HepG2 (cell line): ENCODE measurements around the gene DGUOK. TPM values are rescaled to one million over a fixed set of nuclear protein-coding genes. Genes with fewer than 3 reads are reported as not detected.

Source experiments
- ATAC-seq: fragments of 200-7000 bp; cut with Tn5 transposase; 3 replicates; pipeline ENCODE4 v1.9.1; 2020; ENCODE audit warnings: mild to moderate bottlenecking, moderate library complexity
- BruUV-seq: library from RNA; stranded (reverse); fragments of 400-500 nt; replicated peaks from 2 replicates; lab custom pipeline; 2021; lab: Mats Ljungman, UMichigan
- CTCF ChIA-PET: fragments of 300-600 bp; formaldehyde crosslinking; extraction: SDS; loops from one replicate; lab custom pipeline; 2021; ENCODE audit warnings: low total read pairs, inconsistent platforms, low intra/inter-chr PET ratio; lab: Yijun Ruan, JAX
- POLR2A ChIA-PET: fragments of 350-600 bp; sonication (Branson Sonifier 250); formaldehyde crosslinking; loops from one replicate; lab custom pipeline; 2020; ENCODE audit warnings: antibody characterized with exemption, inconsistent platforms; lab: Yijun Ruan, JAX
- DNase-seq: peaks from one replicate; pipeline ENCODE4 v3.0.0-alpha.2; 2015; ENCODE audit warnings: low spot score
- FAIRE-seq: peaks from 3 replicates; lab custom pipeline; 2011; peaks lifted over from hg19 to GRCh38; lab: Jason Lieb, UNC
- H2AFZ ChIP-seq: one replicate; pipeline ENCODE4 v1.6.1; 2011; ENCODE audit warnings: low read length, inconsistent platforms
- H3K27ac ChIP-seq: fragments of 300-600 bp; 3 replicates; pipeline ENCODE4 v1.8.0; 2011; ENCODE audit warnings: mixed run types, mild to moderate bottlenecking, mixed read lengths, low read length, inconsistent platforms; ENCODE audit not compliant: insufficient read depth; ENCODE audit errors: extremely low read length
- H3K27me3 ChIP-seq, 2 experiments: fragments of 200-600 bp in 1 of 2; 2 replicates in 1 of 2; 3 replicates in 1 of 2; pipeline versions ENCODE4 v1.6.0 to v1.8.0; 2011; ENCODE audit warnings: low read length in 2 of 2, mild to moderate bottlenecking in 2 of 2, moderate library complexity in 2 of 2, inconsistent platforms in 1 of 2; ENCODE audit not compliant: insufficient read depth in 2 of 2, control insufficient read depth in 1 of 2
- H3K36me3 ChIP-seq, 2 experiments: fragments of 200-600 bp in 1 of 2; replicated peaks in 1 of 2; 2 replicates in 1 of 2; 3 replicates in 1 of 2; pipeline versions ENCODE4 v1.5.1 to v1.8.0; 2011; ENCODE audit warnings: low read length in 2 of 2, inconsistent platforms in 1 of 2; ENCODE audit not compliant: insufficient read depth in 2 of 2, control insufficient read depth in 1 of 2
- H3K4me1 ChIP-seq: 2 replicates; pipeline ENCODE4 v1.5.1; 2012; ENCODE audit warnings: low read length, inconsistent platforms; ENCODE audit not compliant: insufficient read depth
- H3K4me2 ChIP-seq: 2 replicates; pipeline ENCODE4 v1.6.0; 2011; ENCODE audit warnings: low read depth, low read length, inconsistent platforms
- H3K4me3 ChIP-seq, 3 experiments: fragments of 200-600 bp in 1 of 3; sonication (generic), shearing (Covaris generic) in 1 of 3; replicated peaks in 1 of 3; 2 replicates each; pipeline ENCODE4 v1.5.1; 2011 to 2016; ENCODE audit warnings: low read length in 3 of 3, inconsistent platforms in 2 of 3, low read depth in 2 of 3, mild to moderate bottlenecking in 2 of 3, control low read depth in 1 of 3, mixed read lengths in 1 of 3; ENCODE audit not compliant: insufficient read depth in 1 of 3
- H3K79me2 ChIP-seq: one replicate; pipeline ENCODE4 v1.6.1; 2011; ENCODE audit warnings: low read length, inconsistent platforms; ENCODE audit not compliant: insufficient read depth
- H3K9ac ChIP-seq: 2 replicates; pipeline ENCODE4 v1.6.0; 2011; ENCODE audit warnings: mild to moderate bottlenecking, low read depth, low read length, inconsistent platforms; ENCODE audit not compliant: insufficient read depth
- H3K9me3 ChIP-seq: 2 replicates; pipeline ENCODE4 v1.5.1; 2012; ENCODE audit warnings: mild to moderate bottlenecking, low read length
- H4K20me1 ChIP-seq: 2 replicates; pipeline ENCODE4 v1.6.0; 2011; ENCODE audit warnings: inconsistent platforms, mild to moderate bottlenecking, low read length, moderate library complexity; ENCODE audit not compliant: insufficient read depth
- ATM ChIP-seq: fragments of 450-650 bp; IDR thresholded peaks from 2 replicates; pipeline ENCODE4 v1.7.1; 2017; ENCODE audit warnings: mild to moderate bottlenecking, borderline replicate concordance
- CREB1 ChIP-seq, 2 experiments: fragments of 450-650 bp in 1 of 2; IDR thresholded peaks; 2 replicates each; pipeline ENCODE4 v1.6.1; 2016 to 2017; ENCODE audit warnings: control low read depth in 1 of 2, mild to moderate bottlenecking in 1 of 2, missing compliant biosample characterization in 1 of 2, missing genetic modification characterization in 1 of 2
- FOXJ3 ChIP-seq: sonication (generic); formaldehyde crosslinking; IDR thresholded peaks from 2 replicates; pipeline ENCODE4 v1.4.0; 2020; ENCODE audit warnings: missing genetic modification reagents, mild to moderate bottlenecking, borderline replicate concordance
- MAFK ChIP-seq, 2 experiments: IDR thresholded peaks in 1 of 2; conservative IDR thresholded peaks in 1 of 2; 2 replicates each; pipeline ENCODE4 v1.6.1; 2011; ENCODE audit warnings: improper control_type of control experiment in 2 of 2, low read length in 2 of 2
- SIX1 ChIP-seq: sonication (generic); formaldehyde crosslinking; IDR thresholded peaks from 2 replicates; pipeline ENCODE4 v1.4.0; 2020; ENCODE audit warnings: missing genetic modification reagents, borderline replicate concordance
- SP5 ChIP-seq: IDR thresholded peaks from 2 replicates; pipeline ENCODE4 v1.6.1; 2016; ENCODE audit warnings: low read depth, borderline replicate concordance
- SYNCRIP ChIP-seq: fragments of 200-400 bp; formaldehyde crosslinking; IDR thresholded peaks from 2 replicates; pipeline ENCODE4 v1.6.1; 2018; ENCODE audit warnings: mild to moderate bottlenecking, low read depth, low read length; ENCODE audit not compliant: insufficient read depth
- ZFP36 ChIP-seq: fragments of 150-350 bp; IDR thresholded peaks from 2 replicates; pipeline ENCODE4 v1.6.1; 2018; ENCODE audit warnings: borderline replicate concordance, low read length, low read depth; ENCODE audit not compliant: partially characterized antibody
- ZNF329 ChIP-seq: sonication (generic); formaldehyde crosslinking; IDR thresholded peaks from 2 replicates; pipeline ENCODE4 v1.9.0; 2021; ENCODE audit warnings: low read depth, mild to moderate bottlenecking, missing genetic modification reagents
- ZNF747 ChIP-seq: sonication (generic); formaldehyde crosslinking; IDR thresholded peaks from 2 replicates; pipeline ENCODE4 v1.8.1; 2023; ENCODE audit warnings: missing genetic modification reagents, mild to moderate bottlenecking, borderline replicate concordance
- ZNF788 ChIP-seq: sonication (generic); formaldehyde crosslinking; IDR thresholded peaks from 2 replicates; pipeline ENCODE4 v1.5.0; 2020; ENCODE audit warnings: mild to moderate bottlenecking, missing genetic modification reagents, borderline replicate concordance
- WGBS: methylation state at CpG from one replicate; pipeline ENCODE4 v1.1.6; 2017; ENCODE audit warnings: low lambda C conversion rate; 5-methylcytosine and 5-hydroxymethylcytosine counted together
- in situ Hi-C: cut with HindIII; loops from 2 replicates; pipeline ENCODE4 v1.10.0; 2017; ENCODE audit warnings: low pct_unique_long_range_greater_than_20kb; ENCODE audit not compliant: extremely low pct_ligation_motif_present
- intact Hi-C: fragments of 100-400 bp; cut with micrococcal nuclease; formaldehyde crosslinking; loops from one replicate; pipeline ENCODE4 v1.10.0; 2022; ENCODE audit not compliant: unreplicated experiment
- polyA plus RNA-seq, 8 experiments: library from polyadenylated mRNA; depleted of rRNA in 3 of 8; stranded (reverse) in 7 of 8; unstranded in 1 of 8; fragments of >200 nt; fragmentation: Illumina TruSeq in 4 of 8; extraction: Trizol in 4 of 8; gene quantifications; 2 replicates each; pipeline versions ENCODE4 v1.2.1 to v1.2.3, GENCODE V29; 2011 to 2016; ENCODE audit warnings: low read depth in 4 of 8, missing spikeins in 1 of 8, mixed read lengths in 1 of 8; ENCODE audit not compliant: insufficient read depth in 1 of 8
- total RNA-seq, 5 experiments: library from RNA; depleted of rRNA; stranded (reverse); fragments of >200 nt; fragmentation: Illumina TruSeq; extraction: Trizol; gene quantifications; 2 replicates each; pipeline ENCODE4 v1.2.3, GENCODE V29; 2016; ENCODE audit warnings: low read depth in 1 of 5

The DGUOK gene
- total and polyA plus RNA-seq, 2 of the 13 experiments (the other 11 are each of a cell fraction or from before 2014, with no cell fraction given): 105 to 137 TPM

GRCh38 chr2:73949802-73950201 is 23.1 kb downstream of the DGUOK start (continued):
- TF ChIP-seq ATM (no peak), ZNF788 (CRISPR knock-in tag) (no peak), SIX1 (CRISPR knock-in tag) (no peak), SYNCRIP (no peak), SP5 (CRISPR knock-in tag) (no peak), FOXJ3 (CRISPR knock-in tag) (no peak), ZFP36 (no peak)
- TF ChIP-seq, all 625 proteins: peak for 0

- H3K79me2 ChIP-seq: no peaks in the 10 kb centered on the region
- intact Hi-C loops: no loop called here
Observed at GRCh38 chr2:73952499-73953446, 26.1 kb downstream of the DGUOK start.

More at GRCh38 chr2:73952499-73953446, 26.1 kb downstream of the DGUOK start:
- H3K36me3 ChIP-seq: peaks cover 47 to 88% of the 10 kb centered on the region in 2 experiments
- DNase-seq: no peak
- ATAC-seq: no peak
- no peak overlapping the region for H2AFZ ChIP-seq
- TF ChIP-seq ZNF747: no peak
- peak; percentile 28 to 55; a peak in 3 of 4 replicates for TF ChIP-seq MAFK (conservative IDR thresholded peaks at IDR 0.05 in 1 of 2, IDR thresholded peaks at IDR 0.05 in 1 of 2; ENCODE audit: low read length in 2 of 2)
- peak; percentile 49 for TF ChIP-seq CREB1 (IDR thresholded peaks at IDR 0.05)
- no peak for TF ChIP-seq CREB1 (CRISPR knock-in tag; IDR thresholded peaks at IDR 0.05)
- no peak for TF ChIP-seq ZNF329 (CRISPR knock-in tag)
- no peak overlapping the region for H3K27ac ChIP-seq
- H3K4me2 ChIP-seq: no peak overlapping the region
- no peaks in the 10 kb centered on the region for H3K4me1 ChIP-seq
- in situ Hi-C loops: no loop called here
- no peak overlapping the region for H3K9ac ChIP-seq
- WGBS: 69% methylated on average over 12 of the region's 12 CpGs
- no peaks in the 10 kb centered on the region for H3K27me3 ChIP-seq
- no peaks in the 10 kb centered on the region for H3K9me3 ChIP-seq
- FAIRE-seq: no peak
- BruUV-seq: no TSS peak
- H4K20me1 ChIP-seq: no peaks in the 10 kb centered on the region
- no peak overlapping the region for H3K4me3 ChIP-seq
- CTCF ChIA-PET: no interaction called here
- POLR2A ChIA-PET: no interaction called here
